Tibial nerve (tissue), 4 donors: ENCODE measurements around the gene COL27A1. TPM values are rescaled to one million over a fixed set of nuclear protein-coding genes. Genes with fewer than 3 reads are reported as not detected.

Experiments used
- DNase-seq, 2 donors: peaks; one replicate each; pipeline ENCODE4 v3.0.0-alpha.2; 2019; ENCODE audit warnings: low spot score in 2 of 2
- H3K27ac ChIP-seq, 4 donors: fragments of 200-600 bp; sonication (generic) in 3 of 4; one replicate each; pipeline ENCODE4 v1.5.1; 2017 to 2019; ENCODE audit warnings: mild to moderate bottlenecking in 1 of 4
- H3K27me3 ChIP-seq, 2 donors: fragments of 200-600 bp; sonication (generic) in 1 of 2; one replicate each; pipeline versions ENCODE4 v1.5.1 to v1.6.0; 2017 to 2019
- H3K36me3 ChIP-seq, 3 donors: fragments of 200-600 bp; sonication (generic); one replicate each; pipeline ENCODE4 v1.5.1; 2018 to 2019
- H3K4me1 ChIP-seq, 4 donors: fragments of 200-600 bp; sonication (generic) in 3 of 4; one replicate each; pipeline ENCODE4 v1.5.1; 2017 to 2019
- H3K4me3 ChIP-seq, 4 donors: fragments of 200-600 bp; sonication (generic) in 3 of 4; one replicate each; pipeline ENCODE4 v1.5.1; 2017 to 2019; ENCODE audit warnings: mild to moderate bottlenecking in 1 of 4, moderate library complexity in 1 of 4
- H3K9me3 ChIP-seq, 4 donors: fragments of 200-600 bp; sonication (generic) in 3 of 4; one replicate each; pipeline ENCODE4 v1.5.1; 2017 to 2019
- CTCF ChIP-seq, 5 experiments: fragments of 200-600 bp in 3 of 5; fragments of 450-650 bp in 2 of 5; sonication (generic) in 3 of 5; IDR thresholded peaks; one replicate each; pipeline ENCODE4 v1.5.1; 2016 to 2019; ENCODE audit warnings: antibody characterized with exemption in 5 of 5, mild to moderate bottlenecking in 3 of 5, moderate library complexity in 2 of 5
- EP300 ChIP-seq, 2 donors: sonication (generic); formaldehyde crosslinking; IDR thresholded peaks; one replicate each; pipeline ENCODE4 v1.6.1; 2017; ENCODE audit warnings: antibody characterized with exemption in 2 of 2, mild to moderate bottlenecking in 1 of 2
- POLR2A ChIP-seq, 2 donors: fragments of 450-650 bp; IDR thresholded peaks; one replicate each; pipeline ENCODE4 v1.6.1; 2017; ENCODE audit warnings: antibody characterized with exemption in 2 of 2, mild to moderate bottlenecking in 2 of 2, moderate library complexity in 2 of 2
- WGBS, 2 donors: methylation state at CpG; one replicate each; pipeline ENCODE4 v1.1.5; 2018; 5-methylcytosine and 5-hydroxymethylcytosine counted together
- total RNA-seq, 4 donors: library from RNA; depleted of rRNA; stranded (reverse); fragments of >200 nt; gene quantifications; one replicate each; pipeline ENCODE4 v1.1.0, GENCODE V29; 2016

The COL27A1 gene
- total RNA-seq, 4 donors from 2014 or later: 14.9 to 55.8 (median 27.7) TPM

DNA sequence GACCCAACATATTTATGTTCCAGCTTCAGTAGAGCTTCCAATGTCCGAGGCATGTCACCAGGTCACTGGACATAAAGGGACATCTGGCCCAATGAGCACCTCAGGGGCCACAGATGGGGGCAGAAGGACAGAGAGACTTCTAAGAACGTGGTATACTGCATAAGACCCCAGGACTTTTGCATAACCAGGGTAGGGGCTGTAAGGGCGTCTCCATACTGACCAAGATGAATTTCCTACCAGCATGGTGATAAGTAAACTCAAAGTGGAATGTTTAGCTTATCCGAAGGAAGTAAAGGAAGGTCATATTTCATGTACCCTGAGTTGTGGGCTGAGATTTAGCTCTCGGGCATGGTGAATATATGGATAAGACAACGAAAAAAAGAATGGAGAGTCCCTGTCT lies 17.5 kb upstream of the COL27A1 start:
- Histone ChIP-seq H3K4me1 (peaks cover 0 to 30% (median 0%) of the 10 kb centered on the region in 4 donors), H3K9me3 (no peaks in the 10 kb centered on the region), H3K27me3 (no peaks in the 10 kb centered on the region), H3K36me3 (no peaks in the 10 kb centered on the region), H3K27ac (peak overlapping the region in 1 of 4 donors; percentile 31), H3K4me3 (no peak overlapping the region)
- DNase-seq: no peak
- WGBS, 2 donors: 92 to 94% methylated on average over 6 of the region's 6 CpGs
- TF ChIP-seq EP300 (IDR thresholded peaks at IDR 0.05) (no peak), POLR2A (IDR thresholded peaks at IDR 0.05) (no peak), CTCF (IDR thresholded peaks at IDR 0.05) (no peak)

- H3K36me3 ChIP-seq: no peaks in the 10 kb centered on the region
- WGBS, 2 donors: 60 to 61% methylated on average over 8 of the region's 8 CpGs
- no peaks in the 10 kb centered on the region for H3K27me3 ChIP-seq
- H3K4me3 ChIP-seq: no peak overlapping the region
- peaks cover 0 to 30% (median 0%) of the 10 kb centered on the region in 4 donors for H3K4me1 ChIP-seq
- peak overlapping the region in 2 of 4 donors; percentile 31 to 60 for H3K27ac ChIP-seq
- DNase-seq: peak in 1 of 2 donors; percentile 53
- no peak for TF ChIP-seq CTCF (IDR thresholded peaks at IDR 0.05)
- TF ChIP-seq EP300 (IDR thresholded peaks at IDR 0.05): peak in 1 of 2 donors; percentile 80
- no peak for TF ChIP-seq POLR2A (IDR thresholded peaks at IDR 0.05)
- H3K9me3 ChIP-seq: no peaks in the 10 kb centered on the region
Observed at GRCh38 chr9:114138552-114138971, 16.8 kb upstream of the COL27A1 start.

DNA sequence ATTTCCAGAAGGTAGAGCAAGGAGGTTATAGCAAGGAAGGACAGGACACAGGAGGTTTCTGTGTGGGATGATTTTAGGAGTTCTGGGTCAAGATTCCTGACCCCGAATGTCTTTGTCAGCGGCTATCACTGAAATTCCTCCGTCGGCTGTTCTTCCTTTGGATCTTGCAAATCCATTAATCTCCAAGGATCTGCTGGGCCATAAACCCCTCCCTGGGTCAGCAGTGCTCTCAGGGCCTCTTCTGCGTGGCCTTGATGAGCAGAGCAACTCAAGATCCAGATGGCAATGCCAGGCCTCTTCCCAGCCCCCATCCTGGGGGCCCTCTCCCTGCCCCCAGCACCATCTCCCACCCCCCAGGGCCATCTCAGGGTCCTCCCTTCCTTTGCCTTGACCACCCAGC lies 16.3 kb upstream of the COL27A1 start:
- Histone ChIP-seq H3K4me1 (peaks cover 0 to 30% (median 0%) of the 10 kb centered on the region in 4 donors), H3K9me3 (no peaks in the 10 kb centered on the region), H3K36me3 (no peaks in the 10 kb centered on the region), H3K27me3 (no peaks in the 10 kb centered on the region), H3K27ac (peak overlapping the region in 2 of 4 donors; percentile 42 to 60), H3K4me3 (no peak overlapping the region)
- 69 to 83% methylated on average over 5 of the region's 5 CpGs for WGBS, 2 donors
- DNase-seq: no peak
- TF ChIP-seq EP300 (IDR thresholded peaks at IDR 0.05) (no peak), POLR2A (IDR thresholded peaks at IDR 0.05) (no peak), CTCF (IDR thresholded peaks at IDR 0.05) (no peak)

GRCh38 chr9:114140401-114140800 lies 14.9 kb upstream of the COL27A1 start:
- no peak for DNase-seq
- peaks cover 0 to 30% (median 0%) of the 10 kb centered on the region in 4 donors for H3K4me1 ChIP-seq
- no peaks in the 10 kb centered on the region for H3K9me3 ChIP-seq
- no peak for TF ChIP-seq EP300 (IDR thresholded peaks at IDR 0.05)
- no peak for TF ChIP-seq CTCF (IDR thresholded peaks at IDR 0.05)
- no peak for TF ChIP-seq POLR2A (IDR thresholded peaks at IDR 0.05)
- WGBS, 2 donors: 95% methylated on average over 2 of the region's 2 CpGs
- H3K4me3 ChIP-seq: no peak overlapping the region
- H3K27ac ChIP-seq: no peak overlapping the region
- H3K36me3 ChIP-seq: no peaks in the 10 kb centered on the region
- H3K27me3 ChIP-seq: no peaks in the 10 kb centered on the region

GRCh38 chr9:114140850-114141249 lies 14.5 kb upstream of the COL27A1 start:
- Histone ChIP-seq H3K27me3 (no peaks in the 10 kb centered on the region), H3K9me3 (no peaks in the 10 kb centered on the region), H3K4me1 (peaks cover 0 to 30% (median 0%) of the 10 kb centered on the region in 4 donors), H3K27ac (no peak overlapping the region), H3K36me3 (no peaks in the 10 kb centered on the region), H3K4me3 (no peak overlapping the region)
- no peak for DNase-seq
- no peak for TF ChIP-seq POLR2A (IDR thresholded peaks at IDR 0.05)
- no peak for TF ChIP-seq CTCF (IDR thresholded peaks at IDR 0.05)
- TF ChIP-seq EP300 (IDR thresholded peaks at IDR 0.05): no peak
- 48 to 57% methylated on average over 4 of the region's 4 CpGs for WGBS, 2 donors
